ENCODE data around the gene TMEM98.

GRCh38 chr17:32993977-32994376 is 66.0 kb downstream of the TMEM98 start:
- TF ChIP-seq CTCF (IDR thresholded peaks at IDR 0.05) (no peak), ZFX (IDR thresholded peaks at IDR 0.05; ENCODE audit: borderline replicate concordance) (no peak)
